ENCODE measurements around the gene FAM83D. TPM values are rescaled to one million over a fixed set of nuclear protein-coding genes. Genes with fewer than 3 reads are reported as not detected.

Gene FAM83D
- total RNA-seq, 1 experiment from 2014 or later = 86.3 TPM

- peaks cover 85% of the 10 kb centered on the region for H3K36me3 Mint-ChIP-seq (ENCODE audit: insufficient read depth, unreplicated experiment)
- TF ChIP-seq, protein P1, sequence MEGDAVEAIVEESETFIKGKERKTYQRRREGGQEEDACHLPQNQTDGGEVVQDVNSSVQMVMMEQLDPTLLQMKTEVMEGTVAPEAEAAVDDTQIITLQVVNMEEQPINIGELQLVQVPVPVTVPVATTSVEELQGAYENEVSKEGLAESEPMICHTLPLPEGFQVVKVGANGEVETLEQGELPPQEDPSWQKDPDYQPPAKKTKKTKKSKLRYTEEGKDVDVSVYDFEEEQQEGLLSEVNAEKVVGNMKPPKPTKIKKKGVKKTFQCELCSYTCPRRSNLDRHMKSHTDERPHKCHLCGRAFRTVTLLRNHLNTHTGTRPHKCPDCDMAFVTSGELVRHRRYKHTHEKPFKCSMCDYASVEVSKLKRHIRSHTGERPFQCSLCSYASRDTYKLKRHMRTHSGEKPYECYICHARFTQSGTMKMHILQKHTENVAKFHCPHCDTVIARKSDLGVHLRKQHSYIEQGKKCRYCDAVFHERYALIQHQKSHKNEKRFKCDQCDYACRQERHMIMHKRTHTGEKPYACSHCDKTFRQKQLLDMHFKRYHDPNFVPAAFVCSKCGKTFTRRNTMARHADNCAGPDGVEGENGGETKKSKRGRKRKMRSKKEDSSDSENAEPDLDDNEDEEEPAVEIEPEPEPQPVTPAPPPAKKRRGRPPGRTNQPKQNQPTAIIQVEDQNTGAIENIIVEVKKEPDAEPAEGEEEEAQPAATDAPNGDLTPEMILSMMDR (IDR thresholded peaks at IDR 0.05; ENCODE audit: insufficient read depth in 1 of 2, low read depth in 1 of 2, low read length in 1 of 2, severe bottlenecking in 1 of 2, unreplicated experiment in 1 of 2) = peak; percentile 43 to 53
- peaks cover 23% of the 10 kb centered on the region for H3K4me1 Mint-ChIP-seq (ENCODE audit: low read depth, unreplicated experiment)
- no peaks in the 10 kb centered on the region for H3K9me3 Mint-ChIP-seq (ENCODE audit: unreplicated experiment)
- intact Hi-C loops (cut with micrococcal nuclease; ENCODE audit: unreplicated experiment) = no loop called here
- no peaks in the 10 kb centered on the region for H3K9me3 ChIP-seq
- no TSS peak for BruUV-seq (replicated peaks)
- peak; percentile 42 for DNase-seq
- peak overlapping the region; percentile 16 for H3K27ac Mint-ChIP-seq (ENCODE audit: unreplicated experiment)
- CTCF ChIA-PET = interaction anchor here (0.8 to 2.4 kb wide), 4 partner anchors 13 to 28 kb away, joined by 3 to 13 read pairs (median 4); partner anchors contain the start of gene DHX35
- H3K27me3 Mint-ChIP-seq (ENCODE audit: insufficient read depth, unreplicated experiment) = no peaks in the 10 kb centered on the region
- POLR2A ChIA-PET = interaction anchor here (0.6 to 0.9 kb wide), 2 partner anchors 15 to 832 kb away, joined by 3 to 5 read pairs; partner anchors contain the start of gene FAM83D
- H3K4me1 ChIP-seq = no peaks in the 10 kb centered on the region; the same call in 1 of the 2 replicates
- no peaks in the 10 kb centered on the region for H3K27me3 ChIP-seq (replicated peaks; ENCODE audit: control insufficient read depth, insufficient read depth, low read length)
- no peak overlapping the region for H3K4me3 Mint-ChIP-seq (ENCODE audit: unreplicated experiment)
- H3K4me3 ChIP-seq (ENCODE audit: low read depth, low read length) = no peak overlapping the region
- H3K36me3 ChIP-seq (ENCODE audit: control insufficient read depth, insufficient read depth, low read length) = peaks cover 5% of the 10 kb centered on the region; the same call in 1 of the 2 replicates
These were observed 15.6 kb downstream of the FAM83D start for GRCh38 chr20:38941726-38942389.

- H3K4me3 ChIP-seq (ENCODE audit: low read depth, low read length) = no peak overlapping the region
- H3K36me3 ChIP-seq (ENCODE audit: control insufficient read depth, insufficient read depth, low read length) = peaks cover 11% of the 10 kb centered on the region
- H3K4me3 Mint-ChIP-seq (ENCODE audit: unreplicated experiment) = no peak overlapping the region
- no peak overlapping the region for H3K27ac Mint-ChIP-seq (ENCODE audit: unreplicated experiment)
- CTCF ChIA-PET = no interaction called here
- peaks cover 11% of the 10 kb centered on the region for H3K4me1 Mint-ChIP-seq (ENCODE audit: low read depth, unreplicated experiment)
- no peaks in the 10 kb centered on the region for H3K9me3 Mint-ChIP-seq (ENCODE audit: unreplicated experiment)
- no peaks in the 10 kb centered on the region for H3K27me3 Mint-ChIP-seq (ENCODE audit: insufficient read depth, unreplicated experiment)
- H3K4me1 ChIP-seq = no peaks in the 10 kb centered on the region
- BruUV-seq (replicated peaks) = no TSS peak
- DNase-seq = peak in 1 of 2 experiments; percentile 27
- peaks cover 95% of the 10 kb centered on the region for H3K36me3 Mint-ChIP-seq (ENCODE audit: insufficient read depth, unreplicated experiment)
- intact Hi-C loops (cut with micrococcal nuclease; ENCODE audit: unreplicated experiment) = no loop called here
- POLR2A ChIA-PET = no interaction called here
- H3K9me3 ChIP-seq = no peaks in the 10 kb centered on the region
- H3K27me3 ChIP-seq (replicated peaks; ENCODE audit: control insufficient read depth, insufficient read depth, low read length) = no peaks in the 10 kb centered on the region
- TF ChIP-seq, protein P1 (IDR thresholded peaks at IDR 0.05; ENCODE audit: insufficient read depth in 1 of 2, low read depth in 1 of 2, low read length in 1 of 2, severe bottlenecking in 1 of 2, unreplicated experiment in 1 of 2) = no peak
These were observed 18.8 kb downstream of the FAM83D start for GRCh38 chr20:38945012-38945411.

DNA sequence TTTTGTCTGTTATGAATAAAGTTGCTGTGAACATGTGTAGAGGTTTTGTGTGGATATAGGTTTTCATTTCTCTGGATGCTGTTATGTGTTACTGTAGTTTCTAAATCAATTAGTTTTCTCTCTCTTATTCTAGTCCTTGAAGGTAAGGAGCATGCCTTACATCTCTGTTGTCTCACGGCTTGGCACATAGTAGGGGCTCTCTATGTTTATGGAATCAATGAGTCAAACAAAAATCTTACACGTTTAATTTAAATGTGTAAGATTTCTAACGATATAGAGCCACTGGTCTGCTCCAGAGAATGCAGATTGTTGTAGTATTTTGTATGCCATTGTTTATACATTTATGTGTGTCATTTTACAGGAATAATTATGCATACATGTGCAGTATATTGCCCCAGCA, 20.6 kb downstream of the FAM83D start:
- no peak for DNase-seq
- intact Hi-C loops (cut with micrococcal nuclease; ENCODE audit: unreplicated experiment) = no loop called here
- no peak overlapping the region for H3K4me3 ChIP-seq (ENCODE audit: low read depth, low read length)
- no peaks in the 10 kb centered on the region for H3K27me3 ChIP-seq (replicated peaks; ENCODE audit: control insufficient read depth, insufficient read depth, low read length)
- H3K36me3 ChIP-seq (ENCODE audit: control insufficient read depth, insufficient read depth, low read length) = peaks cover 13% of the 10 kb centered on the region
- no peaks in the 10 kb centered on the region for H3K4me1 ChIP-seq
- no peaks in the 10 kb centered on the region for H3K9me3 ChIP-seq
- peaks cover 98% of the 10 kb centered on the region for H3K36me3 Mint-ChIP-seq (ENCODE audit: insufficient read depth, unreplicated experiment)
- POLR2A ChIA-PET = no interaction called here
- H3K4me1 Mint-ChIP-seq (ENCODE audit: low read depth, unreplicated experiment) = peaks cover under 1% of the 10 kb centered on the region
- no peaks in the 10 kb centered on the region for H3K27me3 Mint-ChIP-seq (ENCODE audit: insufficient read depth, unreplicated experiment)
- no peak overlapping the region for H3K4me3 Mint-ChIP-seq (ENCODE audit: unreplicated experiment)
- no peaks in the 10 kb centered on the region for H3K9me3 Mint-ChIP-seq (ENCODE audit: unreplicated experiment)
- H3K27ac Mint-ChIP-seq (ENCODE audit: unreplicated experiment) = no peak overlapping the region
- no TSS peak for BruUV-seq (replicated peaks)
- TF ChIP-seq, protein P1 (IDR thresholded peaks at IDR 0.05; ENCODE audit: insufficient read depth in 1 of 2, low read depth in 1 of 2, low read length in 1 of 2, severe bottlenecking in 1 of 2, unreplicated experiment in 1 of 2) = no peak
- CTCF ChIA-PET = no interaction called here

Data from Caco-2 (cell line).